ENCODE results near the gene CRTC3. TPM values are rescaled to one million over a fixed set of nuclear protein-coding genes. Genes with fewer than 3 reads are reported as not detected.
"Not testable (repeated sequence)": the region's sequence is repeated elsewhere in the genome, so short reads cannot be mapped to it uniquely, and the experiment has no call there.

Gene CRTC3
- total and polyA plus RNA-seq, 3 donors from 2014 or later: 47.1 to 125 (median 105) TPM

GRCh38 chr15:90684281-90684680 lies 154.6 kb downstream of the CRTC3 start:
- no peaks in the 10 kb centered on the region for H3K4me1 ChIP-seq
- DNase-seq: no peak
- no peak overlapping the region for H3K4me3 ChIP-seq
- H3K27ac ChIP-seq: no peak overlapping the region
- no peaks in the 10 kb centered on the region for H3K27me3 ChIP-seq
- no peaks in the 10 kb centered on the region for H3K9me3 ChIP-seq
- intact Hi-C loops (cut with DNase I; ENCODE audit: low total_unique reads): no loop called here
- TF ChIP-seq CTCF (IDR thresholded peaks at IDR 0.05): no peak
- no peak for TF ChIP-seq POLR2A (IDR thresholded peaks at IDR 0.05)
- WGBS, 2 donors: 48 to 89% methylated on average over 5 of the region's 5 CpGs
- no peaks in the 10 kb centered on the region for H3K36me3 ChIP-seq (ENCODE audit: low read depth, missing control alignments)

- H3K27ac ChIP-seq: no peak overlapping the region
- no peak overlapping the region for H3K4me3 ChIP-seq
- H3K27me3 ChIP-seq: no peaks in the 10 kb centered on the region
- DNase-seq: no peak
- H3K36me3 ChIP-seq (ENCODE audit: low read depth, missing control alignments): no peaks in the 10 kb centered on the region
- intact Hi-C loops (cut with DNase I; ENCODE audit: low total_unique reads): no loop called here
- no peak for TF ChIP-seq POLR2A (IDR thresholded peaks at IDR 0.05)
- no peak for TF ChIP-seq CTCF (IDR thresholded peaks at IDR 0.05)
- H3K4me1 ChIP-seq: no peaks in the 10 kb centered on the region
- WGBS, 2 donors: 72 to 81% methylated on average over 11 of the region's 11 CpGs
- H3K9me3 ChIP-seq: no peaks in the 10 kb centered on the region
Measured at GRCh38 chr15:90685591-90686434, 156.1 kb downstream of the CRTC3 start.

GRCh38 chr15:90686435-90687218 lies 156.9 kb downstream of the CRTC3 start:
- H3K4me3 ChIP-seq: no peak overlapping the region
- H3K9me3 ChIP-seq: no peaks in the 10 kb centered on the region
- peak overlapping the region in 1 of 2 donors; percentile 41 for H3K27ac ChIP-seq
- H3K36me3 ChIP-seq (ENCODE audit: low read depth, missing control alignments): no peaks in the 10 kb centered on the region
- peaks cover 4% of the 10 kb centered on the region for H3K4me1 ChIP-seq
- WGBS, 2 donors: 51 to 64% methylated on average over 3 of the region's 3 CpGs
- intact Hi-C loops (cut with DNase I; ENCODE audit: low total_unique reads): no loop called here
- no peak for DNase-seq
- no peaks in the 10 kb centered on the region for H3K27me3 ChIP-seq
- TF ChIP-seq CTCF (IDR thresholded peaks at IDR 0.05): no peak
- TF ChIP-seq POLR2A (IDR thresholded peaks at IDR 0.05): no peak

- DNase-seq; intact Hi-C loops (cut with DNase I; ENCODE audit: low total_unique reads): not testable (repeated sequence)
Measured at GRCh38 chr15:90689326-90689961, 159.7 kb downstream of the CRTC3 start.

GRCh38 chr15:90690585-90690984 lies 160.9 kb downstream of the CRTC3 start:
- Histone ChIP-seq H3K27me3 (no peaks in the 10 kb centered on the region), H3K4me3 (no peak overlapping the region), H3K36me3 (ENCODE audit: low read depth, missing control alignments) (no peaks in the 10 kb centered on the region), H3K4me1 (peaks cover 6% of the 10 kb centered on the region), H3K27ac (no peak overlapping the region), H3K9me3 (no peaks in the 10 kb centered on the region)
- TF ChIP-seq CTCF (IDR thresholded peaks at IDR 0.05) (no peak), POLR2A (IDR thresholded peaks at IDR 0.05) (no peak)
- intact Hi-C loops (cut with DNase I; ENCODE audit: low total_unique reads): no loop called here
- DNase-seq: no peak
- WGBS, 2 donors: 63 to 73% methylated on average over 2 of the region's 2 CpGs

More at GRCh38 chr15:90689326-90689961, 159.7 kb downstream of the CRTC3 start:
- H3K9me3 ChIP-seq; H3K27ac ChIP-seq; H3K27me3 ChIP-seq; H3K36me3 ChIP-seq (ENCODE audit: low read depth, missing control alignments); H3K4me3 ChIP-seq; H3K4me1 ChIP-seq: not testable (repeated sequence)
- WGBS, 2 donors: 78 to 80% methylated on average over 6 of the region's 6 CpGs

Data from testis (tissue), 3 donors.